ENCODE data around the gene CERKL.

Gene CERKL

GRCh38 chr2:181680937-181681811 lies 24.3 kb upstream of the CERKL start:
- Mint-ChIP-seq H3K4me1 (peaks cover 48% of the 10 kb centered on the region), H3K36me3 (peaks cover 12% of the 10 kb centered on the region), H3K27ac (no peak overlapping the region), H3K4me3 (peak overlapping the region; percentile 53), H3K9me3 (peaks cover 9% of the 10 kb centered on the region)
- ATAC-seq (no peak), DNase-seq (ENCODE audit: low spot score in 2 of 2) (no peak)

- ATAC-seq, result peak; percentile 35
- no peak for DNase-seq (ENCODE audit: low spot score in 2 of 2)
- H3K27ac Mint-ChIP-seq, result no peak within 1 kb of the TSS
- H3K9me3 Mint-ChIP-seq, result peaks cover 9% of the 10 kb centered on the region
- H3K4me3 Mint-ChIP-seq, result peak within 1 kb of the TSS; percentile 53
- peaks cover 12% of the 10 kb centered on the region for H3K36me3 Mint-ChIP-seq
- H3K4me1 Mint-ChIP-seq, result peaks cover 48% of the 10 kb centered on the region
These were observed 23.4 kb upstream of the CERKL start, which contains the start of gene NEUROD1 for GRCh38 chr2:181680055-181680936. TSS of gene NEUROD1 (minus strand) at chr2:181680517. CDS start at chr2:181678860, 1,657 bp downstream.

GRCh38 chr2:181679544-181679979 lies 22.7 kb upstream of the CERKL start:
- Mint-ChIP-seq H3K4me1 (peaks cover 42% of the 10 kb centered on the region), H3K4me3 (no peak overlapping the region), H3K36me3 (peaks cover 12% of the 10 kb centered on the region), H3K27ac (no peak overlapping the region), H3K9me3 (peaks cover 9% of the 10 kb centered on the region)
- no peak for ATAC-seq
- DNase-seq (ENCODE audit: low spot score in 2 of 2), result no peak

GRCh38 chr2:181678861-181679543 lies 22.1 kb upstream of the CERKL start:
- Mint-ChIP-seq H3K27ac (no peak overlapping the region), H3K4me3 (no peak overlapping the region), H3K4me1 (peaks cover 41% of the 10 kb centered on the region)

GRCh38 chr2:181677912-181678586 lies 21.1 kb upstream of the CERKL start:
- Mint-ChIP-seq H3K4me3 (no peak overlapping the region), H3K36me3 (peaks cover 12% of the 10 kb centered on the region), H3K9me3 (peaks cover 9% of the 10 kb centered on the region), H3K4me1 (peaks cover 35% of the 10 kb centered on the region), H3K27ac (peak overlapping the region; percentile 40)
- peak; percentile 41 to 73 for DNase-seq (ENCODE audit: low spot score in 2 of 2)
- peak; percentile 77 for ATAC-seq

More at GRCh38 chr2:181678861-181679543, 22.1 kb upstream of the CERKL start:
- no peak for ATAC-seq
- DNase-seq (ENCODE audit: low spot score in 2 of 2), result no peak
- peaks cover 9% of the 10 kb centered on the region for H3K9me3 Mint-ChIP-seq
- peaks cover 12% of the 10 kb centered on the region for H3K36me3 Mint-ChIP-seq

- Mint-ChIP-seq H3K4me3 (no peak overlapping the region), H3K36me3 (peaks cover 12% of the 10 kb centered on the region), H3K4me1 (peaks cover 8% of the 10 kb centered on the region), H3K27ac (no peak overlapping the region), H3K9me3 (peaks cover 9% of the 10 kb centered on the region)
- no peak for ATAC-seq
- no peak for DNase-seq (ENCODE audit: low spot score in 2 of 2)
These were observed 18.3 kb upstream of the CERKL start for GRCh38 chr2:181675254-181675653.

GRCh38 chr2:181674461-181674860 lies 17.6 kb upstream of the CERKL start:
- Mint-ChIP-seq H3K9me3 (peaks cover 9% of the 10 kb centered on the region), H3K27ac (no peak overlapping the region), H3K4me1 (peaks cover 7% of the 10 kb centered on the region), H3K36me3 (peaks cover 12% of the 10 kb centered on the region), H3K4me3 (no peak overlapping the region)
- no peak for ATAC-seq
- no peak for DNase-seq (ENCODE audit: low spot score in 2 of 2)

GRCh38 chr2:181673173-181673572 lies 16.3 kb upstream of the CERKL start:
- Mint-ChIP-seq H3K27ac (no peak overlapping the region), H3K4me1 (no peaks in the 10 kb centered on the region), H3K9me3 (peaks cover 3% of the 10 kb centered on the region), H3K36me3 (peaks cover 5% of the 10 kb centered on the region), H3K4me3 (no peak overlapping the region)
- no peak for DNase-seq (ENCODE audit: low spot score in 2 of 2)
- no peak for ATAC-seq

GRCh38 chr2:181672255-181673008 lies 15.5 kb upstream of the CERKL start:
- Mint-ChIP-seq H3K27ac (no peak overlapping the region), H3K36me3 (no peaks in the 10 kb centered on the region), H3K9me3 (no peaks in the 10 kb centered on the region), H3K4me1 (no peaks in the 10 kb centered on the region), H3K4me3 (no peak overlapping the region)
- DNase-seq (ENCODE audit: low spot score in 2 of 2) (no peak), ATAC-seq (no peak)

- DNase-seq (ENCODE audit: low spot score in 2 of 2) (no peak), ATAC-seq (no peak)
- H3K9me3 Mint-ChIP-seq, result no peaks in the 10 kb centered on the region
- H3K27ac Mint-ChIP-seq, result no peak overlapping the region
- H3K36me3 Mint-ChIP-seq, result no peaks in the 10 kb centered on the region
- H3K4me3 Mint-ChIP-seq, result no peak overlapping the region
- no peaks in the 10 kb centered on the region for H3K4me1 Mint-ChIP-seq
These were observed 13.7 kb upstream of the CERKL start for GRCh38 chr2:181670632-181671031.

- no peak for DNase-seq (ENCODE audit: low spot score in 2 of 2)
- Mint-ChIP-seq H3K4me1 (no peaks in the 10 kb centered on the region), H3K4me3 (no peak overlapping the region), H3K9me3 (no peaks in the 10 kb centered on the region), H3K36me3 (no peaks in the 10 kb centered on the region), H3K27ac (no peak overlapping the region)
- ATAC-seq, result no peak
These were observed 10.3 kb upstream of the CERKL start for GRCh38 chr2:181667234-181667633.

- H3K9me3 Mint-ChIP-seq, result no peaks in the 10 kb centered on the region
- H3K27ac Mint-ChIP-seq, result no peak overlapping the region
- no peak overlapping the region for H3K4me3 Mint-ChIP-seq
- ATAC-seq (no peak), DNase-seq (ENCODE audit: low spot score in 2 of 2) (no peak)
- no peaks in the 10 kb centered on the region for H3K36me3 Mint-ChIP-seq
- no peaks in the 10 kb centered on the region for H3K4me1 Mint-ChIP-seq
These were observed 5.4 kb upstream of the CERKL start for GRCh38 chr2:181662287-181662686.

GRCh38 chr2:181660181-181660580 lies 3.3 kb upstream of the CERKL start:
- H3K4me3 Mint-ChIP-seq, result no peak overlapping the region
- no peaks in the 10 kb centered on the region for H3K36me3 Mint-ChIP-seq
- ATAC-seq, result no peak

GRCh38 chr2:181658444-181658843 lies 1.5 kb upstream of the CERKL start:
- Mint-ChIP-seq H3K4me1 (peaks cover 5% of the 10 kb centered on the region), H3K36me3 (no peaks in the 10 kb centered on the region), H3K4me3 (no peak overlapping the region), H3K27ac (no peak overlapping the region), H3K9me3 (no peaks in the 10 kb centered on the region)
- DNase-seq (ENCODE audit: low spot score in 2 of 2) (no peak), ATAC-seq (no peak)

More at GRCh38 chr2:181660181-181660580, 3.3 kb upstream of the CERKL start:
- Mint-ChIP-seq H3K4me1 (peaks cover 5% of the 10 kb centered on the region), H3K27ac (no peak overlapping the region), H3K9me3 (no peaks in the 10 kb centered on the region)
- DNase-seq (ENCODE audit: low spot score in 2 of 2), result no peak

Measured in stimulated activated effector memory CD8-positive, alpha-beta T cell treated with anti-CD3 and anti-CD28 coated beads, Interleukin-12 subunit alpha, Interleukin-12 subunit beta, amount 100 ng/mL, for 72 hours (primary cell).